Glutamatergic neuron (in vitro differentiated cells): ENCODE data around the gene INPP5J. TPM values are rescaled to one million over a fixed set of nuclear protein-coding genes. Genes with fewer than 3 reads are reported as not detected.

Experiments used
- DNase-seq: peaks from one replicate; pipeline ENCODE4 v3.0.0; 2022
- H3K27ac Mint-ChIP-seq: one replicate; pipeline ENCODE4 v1.8.0; 2020; ENCODE audit warnings: mild to moderate bottlenecking, mixed read lengths, inconsistent platforms; ENCODE audit not compliant: unreplicated experiment
- H3K27me3 Mint-ChIP-seq: one replicate; pipeline ENCODE4 v1.8.0; 2020; ENCODE audit warnings: mild to moderate bottlenecking, moderate library complexity, mixed read lengths, inconsistent platforms; ENCODE audit not compliant: unreplicated experiment
- H3K36me3 Mint-ChIP-seq: one replicate; pipeline ENCODE4 v1.8.0; 2020; ENCODE audit warnings: mild to moderate bottlenecking, mixed read lengths, inconsistent platforms; ENCODE audit not compliant: unreplicated experiment
- H3K4me1 Mint-ChIP-seq: one replicate; pipeline ENCODE4 v1.8.0; 2020; ENCODE audit warnings: mild to moderate bottlenecking, low read depth, mixed read lengths, inconsistent platforms; ENCODE audit not compliant: unreplicated experiment
- H3K4me3 Mint-ChIP-seq: one replicate; pipeline ENCODE4 v1.8.0; 2020; ENCODE audit warnings: mild to moderate bottlenecking, mixed read lengths, inconsistent platforms; ENCODE audit not compliant: unreplicated experiment
- H3K9me3 Mint-ChIP-seq: one replicate; pipeline ENCODE4 v1.8.0; 2020; ENCODE audit warnings: mild to moderate bottlenecking, moderate library complexity, mixed read lengths, inconsistent platforms; ENCODE audit not compliant: unreplicated experiment
- total RNA-seq: library from RNA; stranded (reverse); fragmentation: NEBNext Ultra II Directional; extraction: Animal tissue kit (Norgen Biotek cat#: 25700); gene quantifications from one replicate; pipeline ENCODE4 v1.2.1, GENCODE V29; 2021; ENCODE audit not compliant: unreplicated experiment
- TF ChIP-seq, protein P1 (sequence below): fragments of 200-600 bp; sonication (generic); IDR thresholded peaks from one replicate; pipeline ENCODE4 v1.5.0; 2021; ENCODE audit not compliant: partially characterized antibody, unreplicated experiment

The INPP5J gene
- total RNA-seq, 1 donor from 2014 or later = 15.4 TPM

GRCh38 chr22:31134688-31135087, 11.9 kb downstream of the INPP5J start:
- peaks cover 4% of the 10 kb centered on the region for H3K27me3 Mint-ChIP-seq
- TF ChIP-seq, protein P1, sequence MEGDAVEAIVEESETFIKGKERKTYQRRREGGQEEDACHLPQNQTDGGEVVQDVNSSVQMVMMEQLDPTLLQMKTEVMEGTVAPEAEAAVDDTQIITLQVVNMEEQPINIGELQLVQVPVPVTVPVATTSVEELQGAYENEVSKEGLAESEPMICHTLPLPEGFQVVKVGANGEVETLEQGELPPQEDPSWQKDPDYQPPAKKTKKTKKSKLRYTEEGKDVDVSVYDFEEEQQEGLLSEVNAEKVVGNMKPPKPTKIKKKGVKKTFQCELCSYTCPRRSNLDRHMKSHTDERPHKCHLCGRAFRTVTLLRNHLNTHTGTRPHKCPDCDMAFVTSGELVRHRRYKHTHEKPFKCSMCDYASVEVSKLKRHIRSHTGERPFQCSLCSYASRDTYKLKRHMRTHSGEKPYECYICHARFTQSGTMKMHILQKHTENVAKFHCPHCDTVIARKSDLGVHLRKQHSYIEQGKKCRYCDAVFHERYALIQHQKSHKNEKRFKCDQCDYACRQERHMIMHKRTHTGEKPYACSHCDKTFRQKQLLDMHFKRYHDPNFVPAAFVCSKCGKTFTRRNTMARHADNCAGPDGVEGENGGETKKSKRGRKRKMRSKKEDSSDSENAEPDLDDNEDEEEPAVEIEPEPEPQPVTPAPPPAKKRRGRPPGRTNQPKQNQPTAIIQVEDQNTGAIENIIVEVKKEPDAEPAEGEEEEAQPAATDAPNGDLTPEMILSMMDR = no peak
- H3K4me3 Mint-ChIP-seq = no peak overlapping the region
- peaks cover 5% of the 10 kb centered on the region for H3K36me3 Mint-ChIP-seq
- DNase-seq = no peak
- no peak overlapping the region for H3K27ac Mint-ChIP-seq
- H3K9me3 Mint-ChIP-seq = peaks cover 2% of the 10 kb centered on the region
- peaks cover under 1% of the 10 kb centered on the region for H3K4me1 Mint-ChIP-seq

GRCh38 chr22:31135706-31136105, 12.9 kb downstream of the INPP5J start:
- no peak for DNase-seq
- peaks cover 4% of the 10 kb centered on the region for H3K27me3 Mint-ChIP-seq
- H3K27ac Mint-ChIP-seq = no peak overlapping the region
- TF ChIP-seq, protein P1 = no peak
- no peak overlapping the region for H3K4me3 Mint-ChIP-seq
- H3K9me3 Mint-ChIP-seq = peaks cover 2% of the 10 kb centered on the region
- H3K4me1 Mint-ChIP-seq = peaks cover 2% of the 10 kb centered on the region
- peaks cover 5% of the 10 kb centered on the region for H3K36me3 Mint-ChIP-seq

DNA sequence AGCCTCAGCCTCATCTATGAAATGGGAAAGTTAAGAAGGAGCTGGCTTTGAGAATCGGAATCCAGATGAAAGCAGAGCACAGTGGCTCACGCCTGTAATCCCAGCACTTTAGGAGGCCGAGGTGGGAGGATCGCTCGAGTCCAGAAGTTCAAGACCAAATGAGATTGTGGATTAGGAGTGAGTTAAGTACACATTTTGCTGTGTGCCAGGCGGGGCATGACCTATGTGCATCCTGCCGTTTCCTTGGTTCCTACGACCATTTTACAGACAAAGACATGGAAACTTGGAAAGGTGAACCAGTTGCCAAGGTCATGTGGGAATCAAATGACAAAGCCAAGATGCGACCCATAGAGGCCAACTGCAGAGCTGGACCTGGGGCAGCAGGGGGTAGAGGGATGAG, 13.4 kb downstream of the INPP5J start:
- Mint-ChIP-seq H3K27me3 (peaks cover 4% of the 10 kb centered on the region), H3K4me1 (peaks cover 2% of the 10 kb centered on the region), H3K4me3 (no peak overlapping the region), H3K27ac (no peak overlapping the region), H3K9me3 (peaks cover 2% of the 10 kb centered on the region), H3K36me3 (peaks cover 5% of the 10 kb centered on the region)
- DNase-seq = no peak
- TF ChIP-seq, protein P1 = no peak

DNA sequence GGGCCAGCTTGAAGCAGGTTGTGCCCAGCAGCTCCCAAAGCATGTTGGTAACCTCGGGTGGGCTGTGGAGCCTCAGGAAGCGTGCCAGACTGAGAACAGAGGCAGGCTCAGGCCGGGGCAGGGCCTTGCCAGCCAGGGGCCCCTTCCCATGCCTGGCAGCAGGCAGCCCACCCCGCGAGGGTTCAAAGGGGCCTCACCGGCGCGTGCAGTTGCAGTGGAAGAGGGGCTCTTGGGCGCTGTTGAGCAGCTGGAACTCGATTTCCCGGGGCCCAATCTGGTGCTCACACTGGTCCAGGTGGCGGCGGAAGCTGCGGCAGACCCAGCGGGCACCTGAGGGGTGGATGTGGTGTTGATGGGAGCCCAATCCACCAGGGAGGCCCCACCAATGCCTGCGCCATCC, 13.9 kb downstream of the INPP5J start:
- Mint-ChIP-seq H3K9me3 (peaks cover 2% of the 10 kb centered on the region), H3K27ac (no peak overlapping the region), H3K4me3 (no peak overlapping the region), H3K36me3 (peaks cover 5% of the 10 kb centered on the region), H3K4me1 (peaks cover 2% of the 10 kb centered on the region), H3K27me3 (peaks cover 4% of the 10 kb centered on the region)
- TF ChIP-seq, protein P1 = no peak
- DNase-seq = no peak

DNA sequence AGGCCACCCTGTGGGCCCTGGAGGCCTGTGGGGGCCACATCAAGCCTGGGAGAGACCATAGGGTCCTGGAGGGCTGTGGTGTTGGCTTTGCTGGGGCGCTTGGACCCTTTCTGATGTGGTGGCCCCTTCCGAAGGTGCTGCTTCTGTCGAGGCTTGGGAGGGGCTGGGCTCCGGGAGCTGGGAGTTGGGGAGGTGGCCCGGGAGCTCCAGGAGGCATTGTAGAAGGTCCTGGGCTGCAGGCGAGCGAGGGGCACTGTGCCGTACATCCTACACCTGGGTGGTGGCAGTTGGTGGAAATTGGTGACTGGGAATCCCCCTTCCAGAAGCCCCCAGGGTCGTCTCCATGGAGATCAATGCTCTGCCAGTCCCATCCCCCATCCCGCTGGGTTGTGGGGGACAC, 15.0 kb downstream of the INPP5J start:
- Mint-ChIP-seq H3K36me3 (peaks cover 5% of the 10 kb centered on the region), H3K27me3 (peaks cover 4% of the 10 kb centered on the region), H3K4me1 (peaks cover 2% of the 10 kb centered on the region), H3K9me3 (no peaks in the 10 kb centered on the region), H3K4me3 (no peak overlapping the region), H3K27ac (no peak overlapping the region)
- TF ChIP-seq, protein P1 = no peak
- no peak for DNase-seq
